H1 (cell line): ENCODE measurements around the gene CAT. TPM values are rescaled to one million over a fixed set of nuclear protein-coding genes. Genes with fewer than 3 reads are reported as not detected.

Experiments used
- CTBP2 ChIP-seq: IDR thresholded peaks from 2 replicates; pipeline ENCODE4 v1.7.0; 2011; ENCODE audit warnings: borderline replicate concordance, mild to moderate bottlenecking, moderate library complexity, mixed read lengths, low read length; ENCODE audit not compliant: insufficient read depth, insufficient read length
- E2F6 ChIP-seq: IDR thresholded peaks from 2 replicates; pipeline ENCODE4 v1.6.1; 2012; ENCODE audit warnings: inconsistent platforms
- SP2 ChIP-seq: IDR thresholded peaks from 2 replicates; pipeline ENCODE4 v1.6.1; 2012; ENCODE audit warnings: mild to moderate bottlenecking, low read length, inconsistent platforms
- ZNF274 ChIP-seq: IDR thresholded peaks from 2 replicates; pipeline ENCODE4 v1.7.0; 2012; ENCODE audit warnings: low read length, borderline replicate concordance; ENCODE audit errors: extremely low read depth
- polyA plus RNA-seq, 7 experiments: library from polyadenylated mRNA; depleted of rRNA in 3 of 7; stranded (reverse) in 5 of 7; unstranded in 2 of 7; fragments of >200 nt in 5 of 7; fragments of 200-250 nt in 2 of 7; gene quantifications; 1 replicate in 5 of 7; 2 replicates in 1 of 7; 4 replicates in 1 of 7; pipeline versions ENCODE4 v1.2.1 to v1.2.3, GENCODE V29; 2011 to 2013; ENCODE audit warnings: missing spikeins in 2 of 7, mixed read lengths in 2 of 7
- total RNA-seq: library from RNA; stranded (reverse); fragmentation: NEBNext Ultra II Directional; extraction: Animal tissue kit (Norgen Biotek cat#: 25700); gene quantifications from 2 replicates; pipeline ENCODE4 v1.2.1, GENCODE V29; 2021

CAT gene
- total and polyA plus RNA-seq, 2 of the 8 experiments (the other 6 are each of a cell fraction or from before 2014, with no cell fraction given), result 9.6 to 15.0 TPM

GRCh38 chr11:34438529-34439507 is at the start of gene CAT (continued):
- peak; percentile 19; the same call in 1 of the 2 replicates for TF ChIP-seq E2F6
- peak; percentile 42 for TF ChIP-seq SP2
- no peak for TF ChIP-seq CTBP2
- no peak for TF ChIP-seq ZNF274
